GM19025 (cell line): ENCODE measurements around the gene HEXIM2.
"Not testable (repeated sequence)": the region's sequence is repeated elsewhere in the genome, so short reads cannot be mapped to it uniquely, and the experiment has no call there.

Experiments used
- ATAC-seq: cut with Tn5 transposase; IDR thresholded peaks from one replicate; pipeline ENCODE4 v1.9.1; 2021; ENCODE audit warnings: mild to moderate bottlenecking, low read depth, moderate library complexity; ENCODE audit not compliant: unreplicated experiment

HEXIM2 gene, protein sequence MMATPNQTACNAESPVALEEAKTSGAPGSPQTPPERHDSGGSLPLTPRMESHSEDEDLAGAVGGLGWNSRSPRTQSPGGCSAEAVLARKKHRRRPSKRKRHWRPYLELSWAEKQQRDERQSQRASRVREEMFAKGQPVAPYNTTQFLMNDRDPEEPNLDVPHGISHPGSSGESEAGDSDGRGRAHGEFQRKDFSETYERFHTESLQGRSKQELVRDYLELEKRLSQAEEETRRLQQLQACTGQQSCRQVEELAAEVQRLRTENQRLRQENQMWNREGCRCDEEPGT

GRCh38 chr17:45161288-45162024 lies at the start of gene HEXIM2:
HEXIM2 (plus strand) TSS chr17:45161875; CDS start chr17:45162794, 919 bp downstream.
- ATAC-seq, result peak; percentile 89

DNA sequence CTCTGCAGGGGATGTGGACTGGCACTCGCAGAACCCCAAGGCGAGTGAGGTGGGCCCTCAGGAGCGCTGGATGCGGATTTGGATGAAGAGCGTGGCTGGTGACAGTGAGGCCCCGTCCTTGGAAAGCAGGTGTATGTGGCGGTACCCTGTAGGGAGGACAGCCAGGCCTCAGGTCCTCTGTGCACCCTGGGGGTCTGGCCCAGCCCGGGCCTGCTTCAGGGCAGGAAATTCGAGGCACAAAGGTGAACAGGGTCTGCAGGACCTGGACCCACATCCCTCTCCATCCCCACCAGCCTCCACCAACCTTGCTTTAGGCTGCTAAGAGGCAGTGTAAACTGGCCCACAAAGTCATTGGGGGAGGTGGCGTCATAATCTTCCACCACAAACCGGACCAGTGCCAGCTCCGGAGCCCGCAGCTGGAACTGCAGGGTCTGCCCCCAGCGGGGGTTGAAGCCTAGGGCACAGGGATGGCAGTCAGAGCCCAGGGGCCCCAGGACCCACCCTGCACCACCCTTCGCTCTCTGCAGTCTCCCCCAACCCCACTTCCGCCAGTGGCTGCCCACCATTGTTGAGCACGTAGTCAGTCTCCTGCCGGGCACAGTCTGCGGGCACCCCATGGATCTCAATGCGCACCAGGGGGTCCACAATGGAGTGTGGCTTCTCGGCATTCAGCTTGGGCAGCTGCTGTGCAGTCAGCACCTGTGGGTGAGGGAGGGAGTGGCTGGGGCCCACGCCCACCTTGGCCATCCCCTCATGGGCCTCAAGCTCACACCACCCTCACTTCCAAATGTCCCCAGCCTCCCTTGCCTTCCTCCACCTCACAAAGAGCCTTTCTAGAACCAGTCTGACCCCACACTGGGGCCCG lies 48.9 kb upstream of the HEXIM2 start:
- no peak for ATAC-seq

GRCh38 chr17:45113424-45113754 lies 48.3 kb upstream of the HEXIM2 start:
- no peak for ATAC-seq

GRCh38 chr17:45114117-45114932 lies 47.4 kb upstream of the HEXIM2 start:
- no peak for ATAC-seq

- no peak for ATAC-seq
Observed at GRCh38 chr17:45115015-45115625, 46.6 kb upstream of the HEXIM2 start.

- no peak for ATAC-seq
Observed at GRCh38 chr17:45115871-45116270, 45.8 kb upstream of the HEXIM2 start.

- no peak for ATAC-seq
Observed at GRCh38 chr17:45116434-45117016, 45.1 kb upstream of the HEXIM2 start.

GRCh38 chr17:45117334-45117733 lies 44.3 kb upstream of the HEXIM2 start:
- ATAC-seq, result no peak

- no peak for ATAC-seq
Observed at GRCh38 chr17:45117848-45118646, 43.6 kb upstream of the HEXIM2 start.

DNA sequence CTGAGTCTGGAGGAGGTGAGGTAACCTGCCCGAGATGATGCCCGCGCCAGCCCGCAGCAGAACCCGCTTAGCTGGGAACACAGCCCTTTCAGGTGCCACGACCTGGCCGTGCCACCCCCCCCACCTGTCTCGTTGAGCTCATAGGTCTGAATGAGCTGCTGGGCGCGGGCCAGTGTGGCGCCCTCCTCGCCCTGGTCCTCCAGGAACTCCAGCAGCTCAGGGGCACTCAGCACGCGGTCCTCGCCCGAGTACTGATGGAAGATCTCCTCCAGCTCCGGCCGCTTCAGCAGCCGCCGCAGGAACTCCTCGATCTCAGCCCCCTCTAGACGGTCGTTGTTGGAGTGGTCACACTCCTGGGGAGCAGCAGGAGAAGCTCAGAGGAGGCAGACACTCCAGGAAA lies 43.0 kb upstream of the HEXIM2 start:
- no peak for ATAC-seq

DNA sequence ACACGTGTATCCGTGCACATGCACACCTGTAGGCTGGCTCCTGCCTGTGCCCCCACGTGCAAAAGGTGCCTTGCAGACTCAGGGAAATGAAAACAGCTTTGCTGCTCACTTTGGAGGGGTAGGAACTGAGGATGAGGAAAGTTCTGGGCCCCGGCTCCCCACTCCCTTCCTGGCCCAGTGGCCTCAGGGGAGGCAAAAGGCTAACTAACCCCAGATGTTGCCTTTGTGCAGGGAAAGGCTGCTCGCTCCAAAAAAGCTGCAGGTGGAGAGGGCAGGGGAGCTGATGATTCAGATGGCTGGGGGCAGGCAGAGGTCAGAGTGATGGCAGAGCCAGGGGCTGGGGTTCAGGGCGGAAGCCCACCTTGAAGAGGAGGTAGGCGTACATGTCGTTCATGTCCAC lies 41.7 kb upstream of the HEXIM2 start:
- no peak for ATAC-seq

- no peak for ATAC-seq
Observed at GRCh38 chr17:45120558-45120957, 41.1 kb upstream of the HEXIM2 start.

GRCh38 chr17:45121055-45121454 lies 40.6 kb upstream of the HEXIM2 start:
- ATAC-seq, result no peak

- ATAC-seq, result no peak
Observed at GRCh38 chr17:45123076-45123770, 38.5 kb upstream of the HEXIM2 start.

GRCh38 chr17:45123930-45124796 lies 37.5 kb upstream of the HEXIM2 start:
- ATAC-seq, result no peak

DNA sequence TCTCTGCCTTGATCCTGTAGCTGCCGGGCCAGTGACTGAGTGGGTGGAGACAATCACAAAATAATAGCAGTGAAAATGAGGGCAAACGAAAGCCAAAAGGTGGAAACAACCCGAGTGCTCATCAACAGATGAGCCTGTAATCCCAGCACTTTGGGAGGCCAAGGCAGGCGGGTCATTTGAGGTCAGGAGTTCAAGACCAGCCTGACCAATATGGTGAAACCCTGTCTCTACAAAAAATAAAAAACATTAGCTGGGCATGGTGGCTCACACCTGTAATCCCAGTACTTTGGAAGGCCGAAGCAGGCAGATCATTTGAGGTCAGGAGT lies 36.9 kb upstream of the HEXIM2 start:
- ATAC-seq, result not testable (repeated sequence)

- ATAC-seq, result no peak
Observed at GRCh38 chr17:45125509-45125908, 36.2 kb upstream of the HEXIM2 start.

- ATAC-seq, result no peak
Observed at GRCh38 chr17:45127207-45127547, 34.5 kb upstream of the HEXIM2 start.
